ENCODE results near the gene PTPN23.

DNA sequence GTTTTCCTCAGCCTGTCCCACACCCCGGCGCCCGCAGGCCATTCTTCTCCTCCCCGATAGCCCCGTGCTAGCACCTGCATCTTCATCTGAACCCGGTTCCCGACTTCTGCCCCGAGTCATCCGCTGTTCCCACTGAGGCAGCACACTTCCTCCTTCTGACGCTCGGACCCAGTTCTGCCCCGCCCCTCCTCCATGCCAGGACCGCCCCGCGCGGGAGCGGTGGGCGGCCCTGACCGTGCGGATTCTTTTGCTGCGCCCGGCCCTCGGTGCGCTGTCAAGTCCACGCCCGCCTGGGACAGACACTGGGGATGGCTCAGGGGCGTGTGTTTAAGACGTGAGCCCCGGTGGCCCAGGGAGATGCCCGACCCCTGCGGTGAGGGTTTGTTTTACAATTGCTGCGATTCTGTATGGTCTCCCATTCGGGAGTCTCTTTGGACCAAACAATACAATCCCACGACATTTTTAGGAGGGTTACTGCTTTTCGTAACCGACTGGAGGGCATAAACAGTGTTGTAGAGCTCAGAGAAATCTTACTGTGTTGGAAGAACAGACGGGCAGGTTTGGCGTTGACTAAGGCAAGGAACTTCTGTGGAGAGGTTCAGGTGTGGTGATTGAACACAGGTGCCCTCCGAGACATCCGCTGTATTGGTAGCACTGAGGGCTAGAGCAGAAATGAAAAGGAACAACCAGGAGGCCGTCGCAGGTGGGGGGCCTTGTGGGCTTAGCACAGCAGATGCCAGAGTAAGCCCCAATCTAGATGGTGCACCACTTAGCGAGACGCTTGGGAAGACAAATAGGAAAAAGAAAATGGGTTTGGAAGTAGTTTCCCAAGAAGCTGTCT lies 716 bp downstream of the PTPN23 start:
- TF ChIP-seq, protein P1, sequence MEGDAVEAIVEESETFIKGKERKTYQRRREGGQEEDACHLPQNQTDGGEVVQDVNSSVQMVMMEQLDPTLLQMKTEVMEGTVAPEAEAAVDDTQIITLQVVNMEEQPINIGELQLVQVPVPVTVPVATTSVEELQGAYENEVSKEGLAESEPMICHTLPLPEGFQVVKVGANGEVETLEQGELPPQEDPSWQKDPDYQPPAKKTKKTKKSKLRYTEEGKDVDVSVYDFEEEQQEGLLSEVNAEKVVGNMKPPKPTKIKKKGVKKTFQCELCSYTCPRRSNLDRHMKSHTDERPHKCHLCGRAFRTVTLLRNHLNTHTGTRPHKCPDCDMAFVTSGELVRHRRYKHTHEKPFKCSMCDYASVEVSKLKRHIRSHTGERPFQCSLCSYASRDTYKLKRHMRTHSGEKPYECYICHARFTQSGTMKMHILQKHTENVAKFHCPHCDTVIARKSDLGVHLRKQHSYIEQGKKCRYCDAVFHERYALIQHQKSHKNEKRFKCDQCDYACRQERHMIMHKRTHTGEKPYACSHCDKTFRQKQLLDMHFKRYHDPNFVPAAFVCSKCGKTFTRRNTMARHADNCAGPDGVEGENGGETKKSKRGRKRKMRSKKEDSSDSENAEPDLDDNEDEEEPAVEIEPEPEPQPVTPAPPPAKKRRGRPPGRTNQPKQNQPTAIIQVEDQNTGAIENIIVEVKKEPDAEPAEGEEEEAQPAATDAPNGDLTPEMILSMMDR (conservative IDR thresholded peaks at IDR 0.05; ENCODE audit: low read length) = no peak; the same call in 1 of the 2 replicates
- TF ChIP-seq EZH2phosphoT487 (IDR thresholded peaks at IDR 0.05; ENCODE audit: borderline replicate concordance) = no peak
